GM12875 (cell line): ENCODE measurements around the gene ENSA.
"Not testable (repeated sequence)": the region's sequence is repeated elsewhere in the genome, so short reads cannot be mapped to it uniquely, and the experiment has no call there.

Source experiments
- H3K4me3 ChIP-seq: one replicate; pipeline ENCODE4 v1.5.1; 2011; ENCODE audit warnings: low read depth, low read length, control low read depth
- TF ChIP-seq, protein P1 (sequence below): IDR thresholded peaks from 2 replicates; pipeline ENCODE4 v1.5.1; 2011; ENCODE audit warnings: low read depth, mild to moderate bottlenecking, control low read depth, inconsistent platforms, low read length, moderate library complexity, borderline replicate concordance; ENCODE audit not compliant: insufficient read depth

The ENSA gene, protein sequence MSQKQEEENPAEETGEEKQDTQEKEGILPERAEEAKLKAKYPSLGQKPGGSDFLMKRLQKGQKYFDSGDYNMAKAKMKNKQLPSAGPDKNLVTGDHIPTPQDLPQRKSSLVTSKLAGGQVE

DNA sequence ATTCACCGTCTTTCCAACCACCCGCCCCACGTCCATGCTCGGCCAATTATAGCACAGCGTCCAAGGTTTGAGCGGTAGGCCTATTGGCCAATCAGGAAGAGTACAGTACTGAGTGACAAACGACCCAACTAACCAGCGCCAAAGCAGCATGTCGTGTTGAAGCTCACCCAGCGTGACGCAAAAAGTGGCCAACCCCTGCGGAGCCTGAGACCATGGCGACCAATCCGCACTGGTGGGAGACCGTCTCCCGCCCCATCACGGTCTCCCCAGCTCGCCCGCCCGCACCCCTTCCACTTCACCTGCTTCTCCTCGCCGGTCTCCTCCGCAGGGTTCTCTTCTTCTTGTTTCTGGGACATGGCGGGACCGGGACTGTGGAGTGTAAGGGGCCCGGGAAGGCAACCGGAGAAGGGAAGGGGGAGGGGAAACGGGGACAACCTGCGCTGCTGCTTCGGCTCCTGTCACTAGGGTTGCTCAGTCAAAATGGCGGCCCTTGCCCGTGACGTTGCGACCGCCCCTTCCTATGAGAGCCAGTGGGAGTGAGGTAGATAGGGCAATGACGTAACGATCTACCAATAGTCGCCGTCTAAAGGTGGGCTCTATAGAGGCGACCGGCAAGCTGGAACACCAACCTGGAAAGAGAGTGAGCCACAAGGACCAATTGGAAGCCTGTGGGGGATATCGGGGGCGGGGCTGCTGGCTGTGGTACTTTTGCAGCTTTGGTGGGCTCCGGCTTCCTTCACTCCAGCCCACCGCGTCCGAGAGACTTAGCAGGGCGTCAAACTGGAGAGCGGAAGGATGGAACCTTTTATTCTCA lies at the start of gene ENSA:
Gene ENSA, minus strand, starts transcription at position 498 of the 814 bp plus-strand sequence. Its CDS starts 142 bp downstream, at position 356.
- TF ChIP-seq, protein P1, sequence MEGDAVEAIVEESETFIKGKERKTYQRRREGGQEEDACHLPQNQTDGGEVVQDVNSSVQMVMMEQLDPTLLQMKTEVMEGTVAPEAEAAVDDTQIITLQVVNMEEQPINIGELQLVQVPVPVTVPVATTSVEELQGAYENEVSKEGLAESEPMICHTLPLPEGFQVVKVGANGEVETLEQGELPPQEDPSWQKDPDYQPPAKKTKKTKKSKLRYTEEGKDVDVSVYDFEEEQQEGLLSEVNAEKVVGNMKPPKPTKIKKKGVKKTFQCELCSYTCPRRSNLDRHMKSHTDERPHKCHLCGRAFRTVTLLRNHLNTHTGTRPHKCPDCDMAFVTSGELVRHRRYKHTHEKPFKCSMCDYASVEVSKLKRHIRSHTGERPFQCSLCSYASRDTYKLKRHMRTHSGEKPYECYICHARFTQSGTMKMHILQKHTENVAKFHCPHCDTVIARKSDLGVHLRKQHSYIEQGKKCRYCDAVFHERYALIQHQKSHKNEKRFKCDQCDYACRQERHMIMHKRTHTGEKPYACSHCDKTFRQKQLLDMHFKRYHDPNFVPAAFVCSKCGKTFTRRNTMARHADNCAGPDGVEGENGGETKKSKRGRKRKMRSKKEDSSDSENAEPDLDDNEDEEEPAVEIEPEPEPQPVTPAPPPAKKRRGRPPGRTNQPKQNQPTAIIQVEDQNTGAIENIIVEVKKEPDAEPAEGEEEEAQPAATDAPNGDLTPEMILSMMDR = no peak
- H3K4me3 ChIP-seq = peak within 1 kb of the TSS; percentile 68

DNA sequence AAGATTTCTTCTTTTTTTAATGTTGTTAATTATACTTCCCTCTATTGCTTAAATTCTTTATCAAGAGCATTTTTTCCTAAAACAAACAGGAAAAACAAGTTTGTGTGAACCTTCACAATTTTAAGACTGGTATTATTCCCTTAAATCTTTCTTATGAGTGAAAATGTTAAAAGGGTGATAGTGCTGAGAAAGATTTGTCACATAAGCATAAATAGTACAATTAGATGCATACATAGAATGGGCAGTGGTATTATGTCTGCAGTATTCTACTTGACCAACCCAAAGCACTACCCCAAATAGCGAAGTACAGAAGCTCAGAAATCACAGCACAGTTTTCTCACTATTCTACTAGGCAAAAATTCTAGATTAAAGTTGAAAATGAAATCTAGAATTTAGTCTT lies 49.6 kb upstream of the ENSA start:
- no peak overlapping the region for H3K4me3 ChIP-seq
- TF ChIP-seq, protein P1 = no peak

DNA sequence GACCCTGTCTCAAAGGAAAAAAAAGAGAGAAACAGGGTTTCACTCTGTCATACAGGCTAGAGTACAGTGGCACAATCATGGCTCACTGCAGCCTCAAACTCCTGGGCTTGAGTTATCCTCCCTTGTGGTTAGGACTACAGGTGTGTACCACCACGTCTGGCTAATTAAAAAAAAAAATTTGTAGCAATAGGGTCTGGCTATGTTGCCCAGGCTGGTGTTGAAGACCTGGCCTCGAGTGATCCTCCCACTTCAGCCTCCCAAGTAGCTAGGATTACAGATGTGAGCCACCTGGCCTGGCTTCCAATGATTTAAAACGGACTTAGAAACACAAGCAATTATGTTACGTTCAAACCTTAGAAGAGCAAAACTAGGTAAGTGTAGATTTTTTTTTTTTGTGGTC lies 45.5 kb upstream of the ENSA start:
- TF ChIP-seq, protein P1 = no peak
- H3K4me3 ChIP-seq = no peak overlapping the region

DNA sequence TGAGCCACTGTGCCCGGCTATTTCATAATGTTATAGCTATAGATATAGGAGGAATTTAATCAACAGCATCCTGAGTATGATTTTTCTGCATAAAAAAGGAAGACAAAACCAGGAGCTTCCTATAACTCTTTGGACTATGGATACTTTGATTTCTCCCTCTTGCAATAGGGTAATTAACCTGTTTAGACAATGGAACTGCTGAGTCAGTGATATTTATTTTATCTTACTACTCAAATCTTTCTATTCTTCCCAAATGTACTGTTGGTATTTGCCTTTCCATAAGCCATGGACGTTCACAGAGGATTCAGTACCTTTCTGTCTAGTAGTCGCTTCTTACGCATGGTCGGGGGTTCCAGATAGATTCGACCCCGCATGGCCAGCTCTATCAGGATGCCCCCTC lies 33.9 kb upstream of the ENSA start:
- TF ChIP-seq, protein P1 = no peak

DNA sequence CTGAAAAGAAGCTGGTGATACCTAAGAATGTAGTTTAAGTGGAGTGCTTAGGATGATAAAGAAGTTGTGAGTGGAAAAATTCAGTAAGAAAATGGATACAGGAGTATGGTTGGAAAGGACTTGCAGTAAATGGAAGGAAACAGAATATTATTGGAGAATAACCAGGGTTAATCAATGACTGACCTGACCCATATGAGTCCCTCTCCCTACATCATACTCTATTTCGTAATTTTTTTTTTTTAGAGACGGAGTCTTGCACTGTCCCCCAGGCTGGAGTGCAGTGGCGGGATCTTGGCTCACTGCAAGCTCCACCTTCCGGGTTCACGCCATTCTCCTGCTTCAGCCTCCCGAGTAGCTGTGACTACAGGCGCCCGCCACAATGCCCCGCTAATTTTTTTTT lies 33.4 kb upstream of the ENSA start:
- H3K4me3 ChIP-seq = no peak overlapping the region
- TF ChIP-seq, protein P1 = no peak

More for the DNA sequence above, 33.9 kb upstream of the ENSA start:
- no peak overlapping the region for H3K4me3 ChIP-seq

DNA sequence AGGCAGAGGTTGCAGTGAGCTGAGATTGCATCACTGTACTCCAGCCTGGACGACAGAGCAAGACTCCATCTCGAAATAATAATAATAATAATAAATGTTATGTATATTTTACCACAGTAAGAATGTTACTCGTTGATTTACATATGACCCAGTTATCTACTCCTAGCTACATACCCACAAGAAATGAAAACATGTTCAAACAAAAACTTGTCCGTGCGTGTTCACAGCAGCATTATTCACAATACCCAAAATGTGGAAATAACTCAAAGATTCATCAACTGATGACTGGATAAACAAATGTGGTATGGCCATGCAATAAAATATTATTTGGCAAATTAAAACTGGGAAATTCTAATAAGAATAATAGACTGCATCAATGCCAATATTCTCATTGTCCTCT lies 31.7 kb upstream of the ENSA start:
- no peak overlapping the region for H3K4me3 ChIP-seq
- TF ChIP-seq, protein P1 = no peak

DNA sequence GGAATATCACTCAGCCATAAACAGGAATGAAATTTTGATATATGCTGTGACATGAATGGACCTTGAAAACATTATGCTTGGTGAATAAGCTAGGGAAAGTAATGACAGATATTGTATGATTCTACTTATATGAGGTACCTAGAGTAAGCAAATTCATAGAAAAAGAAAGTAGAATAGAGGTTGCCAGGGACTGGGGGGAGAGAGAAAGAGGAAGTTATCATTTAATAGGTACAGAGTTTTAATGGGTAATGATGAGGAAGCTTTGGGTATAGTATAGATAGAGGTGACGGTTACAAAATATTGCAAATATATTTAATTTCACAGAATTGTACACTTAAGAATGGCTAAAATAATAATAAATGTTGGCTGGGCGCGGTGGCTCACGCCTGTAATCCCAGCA lies 31.2 kb upstream of the ENSA start:
- TF ChIP-seq, protein P1 = no peak
- H3K4me3 ChIP-seq = no peak overlapping the region

DNA sequence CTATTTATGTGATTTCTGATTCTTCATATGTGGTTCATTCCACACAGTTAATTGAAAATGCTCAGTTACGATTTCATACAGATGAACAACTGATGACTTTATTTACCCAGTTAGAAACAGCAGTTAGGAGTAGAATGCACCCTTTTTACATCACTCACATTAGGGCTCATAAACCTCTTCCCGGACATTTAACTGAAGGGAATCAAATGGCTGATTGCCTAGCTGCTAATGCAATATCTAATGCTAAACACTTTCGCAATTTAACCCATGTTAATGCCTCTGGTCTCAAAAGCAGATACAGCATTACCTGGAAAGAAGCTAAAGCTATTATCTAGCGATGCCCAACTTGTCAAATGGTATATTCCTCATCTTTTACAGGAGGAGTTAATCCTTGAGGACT lies 27.7 kb upstream of the ENSA start:
- H3K4me3 ChIP-seq = not testable (repeated sequence)

DNA sequence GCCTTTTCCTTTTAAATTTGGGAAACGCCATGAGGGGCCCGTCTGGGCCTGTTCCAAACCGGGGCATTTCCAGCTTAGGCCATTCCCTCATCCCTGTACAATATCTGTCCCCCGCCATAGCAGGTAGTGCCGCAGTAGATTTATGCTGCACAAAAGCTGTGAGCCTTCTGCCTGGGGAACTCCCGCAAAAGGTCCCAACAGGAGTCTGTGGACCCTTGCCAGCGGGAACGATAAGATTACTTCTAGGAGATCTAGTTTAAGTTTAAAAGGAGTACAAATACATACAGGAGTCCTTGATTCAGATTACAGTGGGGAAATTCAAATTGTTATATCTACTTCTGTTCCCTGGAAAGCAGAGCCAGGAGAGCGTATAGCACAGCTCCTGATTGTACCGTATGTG lies 25.2 kb upstream of the ENSA start:
- H3K4me3 ChIP-seq = not testable (repeated sequence)
